ENCODE measurements around the gene TPSG1.

The TPSG1 gene

DNA sequence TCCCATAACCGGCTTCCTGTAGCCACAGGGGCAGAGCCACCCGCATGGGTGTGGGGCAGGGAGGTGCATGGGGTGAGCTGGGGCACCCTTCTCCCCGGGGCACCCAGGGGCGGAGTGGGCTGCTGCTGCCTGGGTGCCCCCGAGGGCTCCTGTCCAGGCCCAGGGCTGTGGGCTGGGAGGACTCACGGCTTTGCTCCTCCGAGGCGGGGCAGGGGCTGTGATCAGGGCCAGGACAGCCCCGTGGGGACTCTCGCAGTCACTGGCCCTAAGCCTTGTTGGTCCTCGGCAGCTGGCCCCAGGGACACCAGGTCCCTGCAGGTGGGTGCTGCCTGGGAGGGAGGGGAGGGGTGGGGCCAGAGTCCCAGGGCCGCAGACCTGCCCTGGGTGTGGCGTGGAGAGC lies 52.4 kb downstream of the TPSG1 start:
- H3K9ac ChIP-seq (ENCODE audit: low read depth, low read length), result no peak overlapping the region
- no peaks in the 10 kb centered on the region for H3K79me2 ChIP-seq (ENCODE audit: insufficient read depth, low read length)
- H3K9me3 ChIP-seq (ENCODE audit: insufficient read depth, low read length, severe bottlenecking), result no peaks in the 10 kb centered on the region
- no peaks in the 10 kb centered on the region for H3K36me3 ChIP-seq (ENCODE audit: insufficient read depth, low read length)
- H4K20me1 ChIP-seq (ENCODE audit: insufficient read depth, low read length), result peaks cover 10% of the 10 kb centered on the region; the same call in 1 of the 2 replicates
- no peak for TF ChIP-seq EZH2 (IDR thresholded peaks at IDR 0.05; ENCODE audit: borderline replicate concordance, low read depth, low read length, severe bottlenecking)
- TF ChIP-seq, protein P1, sequence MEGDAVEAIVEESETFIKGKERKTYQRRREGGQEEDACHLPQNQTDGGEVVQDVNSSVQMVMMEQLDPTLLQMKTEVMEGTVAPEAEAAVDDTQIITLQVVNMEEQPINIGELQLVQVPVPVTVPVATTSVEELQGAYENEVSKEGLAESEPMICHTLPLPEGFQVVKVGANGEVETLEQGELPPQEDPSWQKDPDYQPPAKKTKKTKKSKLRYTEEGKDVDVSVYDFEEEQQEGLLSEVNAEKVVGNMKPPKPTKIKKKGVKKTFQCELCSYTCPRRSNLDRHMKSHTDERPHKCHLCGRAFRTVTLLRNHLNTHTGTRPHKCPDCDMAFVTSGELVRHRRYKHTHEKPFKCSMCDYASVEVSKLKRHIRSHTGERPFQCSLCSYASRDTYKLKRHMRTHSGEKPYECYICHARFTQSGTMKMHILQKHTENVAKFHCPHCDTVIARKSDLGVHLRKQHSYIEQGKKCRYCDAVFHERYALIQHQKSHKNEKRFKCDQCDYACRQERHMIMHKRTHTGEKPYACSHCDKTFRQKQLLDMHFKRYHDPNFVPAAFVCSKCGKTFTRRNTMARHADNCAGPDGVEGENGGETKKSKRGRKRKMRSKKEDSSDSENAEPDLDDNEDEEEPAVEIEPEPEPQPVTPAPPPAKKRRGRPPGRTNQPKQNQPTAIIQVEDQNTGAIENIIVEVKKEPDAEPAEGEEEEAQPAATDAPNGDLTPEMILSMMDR (IDR thresholded peaks at IDR 0.05; ENCODE audit: borderline replicate concordance, extremely low read depth, low read length, poor library complexity, severe bottlenecking), result no peak
- H2AFZ ChIP-seq (ENCODE audit: low read depth, low read length), result no peak overlapping the region
- ATAC-seq (ENCODE audit: insufficient read depth, low read depth) (no peak), DNase-seq (no peak)
- no peak overlapping the region for H3K27ac ChIP-seq (ENCODE audit: low read length)
- H3K4me2 ChIP-seq (ENCODE audit: insufficient read depth, low read length), result no peak overlapping the region
- H3K4me1 ChIP-seq (ENCODE audit: insufficient read depth, low read length), result no peaks in the 10 kb centered on the region
- H3K4me3 ChIP-seq (ENCODE audit: low read depth in 1 of 2, low read length in 2 of 2), result no peak overlapping the region
- no peaks in the 10 kb centered on the region for H3K27me3 ChIP-seq (ENCODE audit: insufficient read depth, low read length, poor library complexity)

DNA sequence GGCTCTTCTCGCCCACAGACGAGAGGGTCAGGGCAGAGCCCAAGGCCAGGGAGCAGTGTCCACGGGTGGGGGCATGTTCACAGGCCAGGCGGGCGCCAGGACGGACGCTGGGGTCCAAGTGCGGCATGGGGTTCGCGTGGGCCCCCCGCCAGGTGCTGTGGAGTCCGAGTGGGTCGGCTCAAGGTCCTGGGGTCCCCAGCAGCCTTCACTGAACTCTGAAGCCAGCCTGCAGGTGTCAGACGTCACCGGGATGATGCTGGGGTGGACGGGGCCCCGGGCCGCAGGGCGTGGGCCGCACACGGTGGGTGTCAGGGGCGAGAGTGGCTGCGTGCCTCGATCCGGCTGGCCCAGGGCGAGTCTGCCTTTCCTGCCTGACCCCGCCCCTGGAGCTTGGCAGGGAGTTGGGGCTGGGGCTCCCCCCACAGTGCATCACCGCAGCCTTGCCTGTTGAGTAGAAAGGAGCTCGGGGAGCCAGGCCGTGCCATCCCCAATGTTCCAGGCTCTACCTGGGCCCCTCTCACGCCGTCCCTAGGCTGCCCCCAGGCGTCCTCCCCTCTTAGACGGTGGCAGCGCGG lies 53.1 kb downstream of the TPSG1 start:
- Histone ChIP-seq H3K27me3 (ENCODE audit: insufficient read depth, low read length, poor library complexity) (no peaks in the 10 kb centered on the region), H3K36me3 (ENCODE audit: insufficient read depth, low read length) (no peaks in the 10 kb centered on the region), H3K4me1 (ENCODE audit: insufficient read depth, low read length) (no peaks in the 10 kb centered on the region), H2AFZ (ENCODE audit: low read depth, low read length) (no peak overlapping the region), H3K4me2 (ENCODE audit: insufficient read depth, low read length) (no peak overlapping the region), H3K79me2 (ENCODE audit: insufficient read depth, low read length) (no peaks in the 10 kb centered on the region), H4K20me1 (ENCODE audit: insufficient read depth, low read length) (peaks cover 12% of the 10 kb centered on the region; the same call in 1 of the 2 replicates), H3K4me3 (ENCODE audit: low read depth in 1 of 2, low read length in 2 of 2) (no peak overlapping the region), H3K27ac (ENCODE audit: low read length) (no peak overlapping the region), H3K9ac (ENCODE audit: low read depth, low read length) (no peak overlapping the region), H3K9me3 (ENCODE audit: insufficient read depth, low read length, severe bottlenecking) (no peaks in the 10 kb centered on the region)
- no peak for TF ChIP-seq EZH2 (IDR thresholded peaks at IDR 0.05; ENCODE audit: borderline replicate concordance, low read depth, low read length, severe bottlenecking)
- TF ChIP-seq, protein P1 (IDR thresholded peaks at IDR 0.05; ENCODE audit: borderline replicate concordance, extremely low read depth, low read length, poor library complexity, severe bottlenecking), result no peak
- ATAC-seq (ENCODE audit: insufficient read depth, low read depth) (no peak), DNase-seq (no peak)
